Kidney epithelial cell (primary cell): ENCODE measurements around the gene ADPRH. TPM values are rescaled to one million over a fixed set of nuclear protein-coding genes. Genes with fewer than 3 reads are reported as not detected.
A peak's percentile ranks its signal among the peaks of the same experiment; 100 is the strongest.

Experiments
- DNase-seq: peaks from one replicate; pipeline ENCODE4 v3.0.0-alpha.2; 2010; ENCODE audit warnings: low read depth
- H3K27me3 ChIP-seq: 2 replicates; pipeline ENCODE4 v1.6.0; 2011; ENCODE audit warnings: low read length; ENCODE audit not compliant: control insufficient read depth, insufficient read depth
- H3K36me3 ChIP-seq: 2 replicates; pipeline ENCODE4 v1.5.1; 2011; ENCODE audit warnings: low read length; ENCODE audit not compliant: control insufficient read depth, insufficient read depth
- H3K4me3 ChIP-seq: 2 replicates; pipeline ENCODE4 v1.5.1; 2011; ENCODE audit warnings: low read depth, mild to moderate bottlenecking, control low read depth, low read length
- total RNA-seq: library from RNA; depleted of rRNA; stranded (reverse); fragments of >200 nt; gene quantifications from 2 replicates; pipeline ENCODE4 v1.2.3, GENCODE V29; 2015
- TF ChIP-seq, protein P1 (sequence below): IDR thresholded peaks from 2 replicates; pipeline ENCODE4 v1.5.1; 2011; ENCODE audit warnings: mild to moderate bottlenecking, moderate library complexity, low read length, control low read depth, inconsistent platforms; ENCODE audit not compliant: insufficient read depth, poor library complexity, severe bottlenecking

Gene ADPRH
- total RNA-seq, 1 donor from 2014 or later = 7.3 TPM

DNA sequence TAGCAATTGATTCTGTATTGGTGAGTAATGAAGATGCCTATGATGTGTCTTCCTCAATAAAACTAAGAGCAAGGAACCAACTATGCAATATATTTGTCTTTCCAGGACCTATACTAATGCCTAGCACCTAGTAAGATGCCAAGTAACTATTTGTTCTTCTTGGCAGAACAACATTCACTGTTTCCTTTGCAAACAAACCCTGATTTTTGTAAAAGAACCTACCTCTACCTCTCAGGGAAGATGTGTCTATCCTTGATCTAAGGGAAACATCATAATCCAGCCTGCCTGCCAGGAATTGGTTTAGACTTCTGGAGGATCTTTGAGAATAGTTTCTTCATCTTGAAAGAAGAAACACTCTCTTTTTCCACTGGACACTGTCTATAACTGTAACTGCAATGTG lies 3.8 kb upstream of the ADPRH start:
- Histone ChIP-seq H3K4me3 (no peak overlapping the region), H3K27me3 (no peaks in the 10 kb centered on the region), H3K36me3 (no peaks in the 10 kb centered on the region)
- TF ChIP-seq, protein P1, sequence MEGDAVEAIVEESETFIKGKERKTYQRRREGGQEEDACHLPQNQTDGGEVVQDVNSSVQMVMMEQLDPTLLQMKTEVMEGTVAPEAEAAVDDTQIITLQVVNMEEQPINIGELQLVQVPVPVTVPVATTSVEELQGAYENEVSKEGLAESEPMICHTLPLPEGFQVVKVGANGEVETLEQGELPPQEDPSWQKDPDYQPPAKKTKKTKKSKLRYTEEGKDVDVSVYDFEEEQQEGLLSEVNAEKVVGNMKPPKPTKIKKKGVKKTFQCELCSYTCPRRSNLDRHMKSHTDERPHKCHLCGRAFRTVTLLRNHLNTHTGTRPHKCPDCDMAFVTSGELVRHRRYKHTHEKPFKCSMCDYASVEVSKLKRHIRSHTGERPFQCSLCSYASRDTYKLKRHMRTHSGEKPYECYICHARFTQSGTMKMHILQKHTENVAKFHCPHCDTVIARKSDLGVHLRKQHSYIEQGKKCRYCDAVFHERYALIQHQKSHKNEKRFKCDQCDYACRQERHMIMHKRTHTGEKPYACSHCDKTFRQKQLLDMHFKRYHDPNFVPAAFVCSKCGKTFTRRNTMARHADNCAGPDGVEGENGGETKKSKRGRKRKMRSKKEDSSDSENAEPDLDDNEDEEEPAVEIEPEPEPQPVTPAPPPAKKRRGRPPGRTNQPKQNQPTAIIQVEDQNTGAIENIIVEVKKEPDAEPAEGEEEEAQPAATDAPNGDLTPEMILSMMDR = no peak
- no peak for DNase-seq

DNA sequence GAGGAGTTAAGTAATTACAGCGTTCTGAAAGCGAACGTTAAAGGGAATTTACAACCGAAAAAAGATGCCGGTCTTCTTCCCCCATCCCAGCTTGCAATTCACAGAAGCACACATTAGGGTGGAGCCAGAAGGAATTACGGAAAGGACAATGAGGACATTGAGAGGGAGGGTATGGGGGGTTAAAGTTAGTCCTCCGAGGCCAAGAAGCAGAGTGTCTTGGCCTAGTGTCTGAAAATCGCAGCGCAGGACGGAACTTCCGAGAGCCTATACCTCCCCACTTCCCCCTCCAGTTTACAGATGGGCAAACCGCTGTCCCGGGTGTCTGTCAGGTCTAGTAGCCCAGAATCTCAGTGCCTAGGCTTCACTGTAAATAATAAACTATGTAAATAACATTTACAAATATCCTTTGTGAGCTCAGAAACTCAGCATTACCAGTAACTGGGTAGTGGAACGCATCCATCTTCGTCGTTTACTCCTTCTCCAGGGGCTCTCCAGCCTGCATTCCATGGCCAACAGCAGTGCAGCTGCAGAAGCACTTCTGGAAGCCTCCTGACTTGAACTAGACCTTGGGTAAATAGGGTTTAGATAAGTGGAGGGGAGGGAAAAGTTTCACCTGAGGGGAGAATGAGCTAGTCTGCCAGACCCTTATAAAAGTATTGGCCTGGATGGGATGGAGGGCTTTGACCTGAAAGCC lies 922 bp downstream of the ADPRH start:
- Histone ChIP-seq H3K27me3 (no peaks in the 10 kb centered on the region), H3K4me3 (peak overlapping the region; percentile 57), H3K36me3 (no peaks in the 10 kb centered on the region)
- DNase-seq = no peak
- TF ChIP-seq, protein P1 = no peak

DNA sequence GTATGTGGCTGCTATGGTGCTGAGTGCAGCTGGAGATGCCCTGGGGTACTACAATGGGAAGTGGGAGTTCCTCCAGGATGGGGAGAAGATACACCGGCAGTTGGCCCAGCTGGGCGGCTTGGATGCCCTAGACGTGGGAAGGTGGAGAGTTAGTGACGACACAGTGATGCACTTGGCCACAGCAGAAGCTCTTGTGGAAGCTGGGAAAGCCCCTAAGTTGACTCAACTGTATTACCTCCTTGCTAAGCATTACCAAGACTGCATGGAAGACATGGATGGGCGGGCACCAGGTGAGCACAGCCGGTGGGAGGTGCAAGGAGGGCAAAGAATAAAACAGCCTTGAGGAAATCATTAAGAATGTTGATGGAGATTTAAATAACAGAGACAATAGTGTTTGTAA lies 2.9 kb downstream of the ADPRH start:
- peak; percentile 63 for DNase-seq
- TF ChIP-seq, protein P1 = no peak
- Histone ChIP-seq H3K27me3 (no peaks in the 10 kb centered on the region), H3K4me3 (no peak overlapping the region), H3K36me3 (no peaks in the 10 kb centered on the region)

DNA sequence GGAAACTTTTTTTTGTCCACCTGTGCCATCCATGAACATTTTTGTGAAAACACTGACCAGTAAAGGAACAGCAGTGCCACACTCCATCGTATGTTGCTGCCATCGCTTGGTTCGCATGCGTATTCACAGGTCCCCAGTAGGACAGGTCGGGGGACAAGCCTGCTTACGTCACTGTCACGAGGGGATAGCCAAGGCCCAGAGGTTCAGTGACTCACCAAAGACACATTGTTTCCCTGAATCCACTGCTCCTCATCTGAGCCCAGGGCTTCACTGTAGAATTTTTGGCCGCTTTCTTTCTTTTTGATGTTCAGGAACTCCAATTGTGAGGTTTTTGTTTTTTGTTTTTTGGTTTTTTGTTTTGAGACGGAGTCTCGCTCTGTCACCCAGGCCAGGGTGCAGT lies 5.9 kb downstream of the ADPRH start:
- H3K36me3 ChIP-seq = no peaks in the 10 kb centered on the region
- DNase-seq = no peak
- H3K27me3 ChIP-seq = no peaks in the 10 kb centered on the region
- no peak overlapping the region for H3K4me3 ChIP-seq
- TF ChIP-seq, protein P1 = no peak

DNA sequence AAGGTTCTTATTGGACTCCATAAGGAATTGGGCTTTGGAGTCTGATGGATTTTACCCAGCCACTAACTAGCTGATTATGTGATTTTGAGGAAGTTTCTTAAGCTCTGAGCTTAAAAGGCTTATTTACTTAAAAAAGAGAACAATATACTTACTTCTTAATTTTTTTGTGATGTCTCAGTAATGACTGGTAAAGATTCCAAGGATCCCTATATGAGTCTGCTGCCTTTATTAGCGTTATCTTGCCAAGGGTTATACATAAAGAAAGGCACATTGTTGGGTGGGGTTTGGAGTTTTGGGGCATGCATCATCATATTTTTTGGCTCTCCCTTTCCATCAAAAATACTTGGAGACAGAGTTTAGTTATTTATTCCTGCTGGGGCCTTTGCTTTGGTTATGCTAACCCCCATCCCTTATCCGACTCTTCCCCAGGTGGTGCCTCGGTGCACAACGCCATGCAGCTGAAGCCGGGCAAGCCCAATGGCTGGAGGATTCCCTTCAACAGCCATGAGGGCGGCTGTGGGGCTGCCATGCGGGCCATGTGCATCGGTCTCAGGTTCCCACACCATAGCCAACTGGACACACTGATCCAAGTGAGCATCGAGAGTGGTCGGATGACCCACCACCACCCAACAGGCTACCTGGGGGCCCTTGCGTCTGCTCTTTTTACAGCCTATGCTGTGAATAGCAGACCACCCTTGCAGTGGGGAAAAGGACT lies 6.7 kb downstream of the ADPRH start:
- DNase-seq = no peak

More for the DNA sequence above, 6.7 kb downstream of the ADPRH start:
- TF ChIP-seq, protein P1 = no peak
- Histone ChIP-seq H3K36me3 (no peaks in the 10 kb centered on the region), H3K4me3 (no peak overlapping the region), H3K27me3 (no peaks in the 10 kb centered on the region)
